Nephron (organoid): ENCODE data around the gene MEIS3.

Experiments
- H3K27ac Mint-ChIP-seq, 3 experiments: 2 replicates each; pipeline ENCODE4 v1.8.0; 2020; ENCODE audit warnings: mixed read lengths in 3 of 3, mild to moderate bottlenecking in 2 of 3, moderate library complexity in 1 of 3
- H3K27me3 Mint-ChIP-seq: 2 replicates; pipeline ENCODE4 v1.8.0; 2021; ENCODE audit warnings: low read depth, mild to moderate bottlenecking, moderate library complexity, mixed read lengths
- H3K36me3 Mint-ChIP-seq: 2 replicates; pipeline ENCODE4 v1.8.0; 2020; ENCODE audit warnings: low read depth, mixed read lengths
- H3K4me1 Mint-ChIP-seq: 2 replicates; pipeline ENCODE4 v1.8.0; 2020; ENCODE audit warnings: mixed read lengths
- H3K4me3 Mint-ChIP-seq, 3 experiments: 2 replicates each; pipeline ENCODE4 v1.8.0; 2020; ENCODE audit warnings: mild to moderate bottlenecking in 3 of 3, mixed read lengths in 3 of 3, moderate library complexity in 2 of 3
- H3K9me3 Mint-ChIP-seq: 2 replicates; pipeline ENCODE4 v1.8.0; 2020; ENCODE audit warnings: mixed read lengths
- CTCF ChIP-seq, 3 experiments: fragments of 200-600 bp; sonication (generic); IDR thresholded peaks; one replicate each; pipeline ENCODE4 v1.5.0; 2021; ENCODE audit warnings: antibody characterized with exemption in 3 of 3; ENCODE audit not compliant: unreplicated experiment in 3 of 3

MEIS3 gene

GRCh38 chr19:47357788-47358680 is 61.3 kb downstream of the MEIS3 start:
- H3K4me1 Mint-ChIP-seq: no peaks in the 10 kb centered on the region
- TF ChIP-seq CTCF (IDR thresholded peaks at IDR 0.05; ENCODE audit: unreplicated experiment in 3 of 3): no peak
- H3K9me3 Mint-ChIP-seq: no peaks in the 10 kb centered on the region
- H3K27me3 Mint-ChIP-seq: no peaks in the 10 kb centered on the region
- H3K27ac Mint-ChIP-seq: no peak overlapping the region
- no peak overlapping the region for H3K4me3 Mint-ChIP-seq
- peaks cover 88% of the 10 kb centered on the region for H3K36me3 Mint-ChIP-seq

GRCh38 chr19:47356900-47357299 is 62.4 kb downstream of the MEIS3 start:
- no peaks in the 10 kb centered on the region for H3K27me3 Mint-ChIP-seq
- TF ChIP-seq CTCF (IDR thresholded peaks at IDR 0.05; ENCODE audit: unreplicated experiment in 3 of 3): no peak
- no peaks in the 10 kb centered on the region for H3K4me1 Mint-ChIP-seq
- H3K27ac Mint-ChIP-seq: no peak overlapping the region
- no peaks in the 10 kb centered on the region for H3K9me3 Mint-ChIP-seq
- no peak overlapping the region for H3K4me3 Mint-ChIP-seq
- peaks cover 95% of the 10 kb centered on the region for H3K36me3 Mint-ChIP-seq

- no peak overlapping the region for H3K27ac Mint-ChIP-seq
- no peak for TF ChIP-seq CTCF (IDR thresholded peaks at IDR 0.05; ENCODE audit: unreplicated experiment in 3 of 3)
- H3K36me3 Mint-ChIP-seq: peaks cover 80% of the 10 kb centered on the region
- no peak overlapping the region for H3K4me3 Mint-ChIP-seq
- peaks cover 22% of the 10 kb centered on the region for H3K4me1 Mint-ChIP-seq
- H3K9me3 Mint-ChIP-seq: no peaks in the 10 kb centered on the region
- H3K27me3 Mint-ChIP-seq: peaks cover 3% of the 10 kb centered on the region
Measured at GRCh38 chr19:47353307-47353712, 66.0 kb downstream of the MEIS3 start.
